ENCODE data around the gene AKT2.

AKT2 gene

GRCh38 chr19:40238775-40239174 lies 46.4 kb downstream of the AKT2 start:
- no peak for DNase-seq (ENCODE audit: low read depth in 2 of 3, low spot score in 2 of 3)

GRCh38 chr19:40237791-40238190 lies 47.4 kb downstream of the AKT2 start:
- DNase-seq (ENCODE audit: low read depth in 2 of 3, low spot score in 2 of 3) = no peak

GRCh38 chr19:40236366-40236765 lies 48.8 kb downstream of the AKT2 start:
- DNase-seq (ENCODE audit: low read depth in 2 of 3, low spot score in 2 of 3) = no peak

GRCh38 chr19:40236026-40236355 lies 49.2 kb downstream of the AKT2 start:
- DNase-seq (ENCODE audit: low read depth in 2 of 3, low spot score in 2 of 3) = no peak

- no peak for DNase-seq (ENCODE audit: low read depth in 2 of 3, low spot score in 2 of 3)
Observed at GRCh38 chr19:40235238-40236025, 49.7 kb downstream of the AKT2 start.

- no peak for DNase-seq (ENCODE audit: low read depth in 2 of 3, low spot score in 2 of 3)
Observed at GRCh38 chr19:40234429-40235237, 50.5 kb downstream of the AKT2 start.

GRCh38 chr19:40233811-40234389 lies 51.2 kb downstream of the AKT2 start:
- DNase-seq (ENCODE audit: low read depth in 2 of 3, low spot score in 2 of 3) = no peak

- DNase-seq (ENCODE audit: low read depth in 2 of 3, low spot score in 2 of 3) = no peak
Observed at GRCh38 chr19:40232949-40233810, 52.0 kb downstream of the AKT2 start.

- DNase-seq (ENCODE audit: low read depth in 2 of 3, low spot score in 2 of 3) = no peak
Observed at GRCh38 chr19:40232479-40232878, 52.7 kb downstream of the AKT2 start.

- no peak for DNase-seq (ENCODE audit: low read depth in 2 of 3, low spot score in 2 of 3)
Observed at GRCh38 chr19:40231544-40232424, 53.4 kb downstream of the AKT2 start.

- DNase-seq (ENCODE audit: low read depth in 2 of 3, low spot score in 2 of 3) = no peak
Observed at GRCh38 chr19:40231057-40231456, 54.1 kb downstream of the AKT2 start.

GRCh38 chr19:40229926-40230417 lies 55.2 kb downstream of the AKT2 start:
- no peak for DNase-seq (ENCODE audit: low read depth in 2 of 3, low spot score in 2 of 3)

GRCh38 chr19:40229484-40229883 lies 55.7 kb downstream of the AKT2 start:
- no peak for DNase-seq (ENCODE audit: low read depth in 2 of 3, low spot score in 2 of 3)

GRCh38 chr19:40228863-40229262 lies 56.3 kb downstream of the AKT2 start:
- no peak for DNase-seq (ENCODE audit: low read depth in 2 of 3, low spot score in 2 of 3)

- DNase-seq (ENCODE audit: low read depth in 2 of 3, low spot score in 2 of 3) = no peak
Observed at GRCh38 chr19:40228346-40228745, 56.8 kb downstream of the AKT2 start.

- DNase-seq (ENCODE audit: low read depth in 2 of 3, low spot score in 2 of 3) = no peak
Observed at GRCh38 chr19:40225440-40226305, 59.5 kb downstream of the AKT2 start.

- DNase-seq (ENCODE audit: low read depth in 2 of 3, low spot score in 2 of 3) = no peak
Observed at GRCh38 chr19:40224342-40225150, 60.6 kb downstream of the AKT2 start.

GRCh38 chr19:40223135-40223822 lies 61.9 kb downstream of the AKT2 start:
- DNase-seq (ENCODE audit: low read depth in 2 of 3, low spot score in 2 of 3) = no peak
